Thymus (tissue), 11 donors: Measurements from ENCODE around the gene ZNF892. TPM values are rescaled to one million over a fixed set of nuclear protein-coding genes. Genes with fewer than 3 reads are reported as not detected.

Source experiments
- DNase-seq, 9 donors: peaks; one replicate each; pipeline ENCODE4 v3.0.0-alpha.2; 2013; ENCODE audit warnings: low spot score in 9 of 9, low read depth in 6 of 9, missing footprints in 1 of 9
- H3K27ac ChIP-seq, 2 donors: one replicate each; pipeline ENCODE4 v1.5.1; 2013; ENCODE audit warnings: control low read depth in 1 of 2, low read depth in 1 of 2, low read length in 1 of 2, mild to moderate bottlenecking in 1 of 2, moderate library complexity in 1 of 2
- H3K27me3 ChIP-seq, 2 donors: one replicate each; pipeline ENCODE4 v1.5.1; 2013; ENCODE audit warnings: low read length in 1 of 2; ENCODE audit not compliant: control insufficient read depth in 2 of 2, insufficient read depth in 1 of 2
- H3K36me3 ChIP-seq, 2 donors: one replicate each; pipeline ENCODE4 v1.5.1; 2013; ENCODE audit warnings: low read length in 1 of 2, mild to moderate bottlenecking in 1 of 2, moderate library complexity in 1 of 2; ENCODE audit not compliant: control insufficient read depth in 2 of 2, insufficient read depth in 2 of 2
- H3K4me1 ChIP-seq, 2 donors: one replicate each; pipeline ENCODE4 v1.5.1; 2013; ENCODE audit warnings: low read length in 2 of 2; ENCODE audit not compliant: control insufficient read depth in 2 of 2, insufficient read depth in 2 of 2
- H3K4me3 ChIP-seq, 2 donors: one replicate each; pipeline ENCODE4 v1.5.1; 2013; ENCODE audit warnings: low read length in 2 of 2, control low read depth in 1 of 2, mild to moderate bottlenecking in 1 of 2
- H3K9me3 ChIP-seq, 2 donors: one replicate each; pipeline ENCODE4 v1.5.1; 2013; ENCODE audit warnings: low read length in 1 of 2, mild to moderate bottlenecking in 1 of 2; ENCODE audit not compliant: control insufficient read depth in 2 of 2, insufficient read depth in 1 of 2
- WGBS: extraction: QIAGEN DNeasy Blood & Tissue Kit; methylation state at CpG from one replicate; pipeline ENCODE4 v1.1.7; 2013; 5-methylcytosine and 5-hydroxymethylcytosine counted together
- polyA plus RNA-seq: library from polyadenylated mRNA; stranded (reverse); fragments of 200-250 nt; gene quantifications from one replicate; pipeline ENCODE4 v1.2.3, GENCODE V29; 2013
- total RNA-seq: library from RNA; stranded (reverse); fragments of 120-200 nt; gene quantifications from one replicate; pipeline ENCODE4 v1.2.4, GENCODE V29; 2013
- donor health status: healthy.

The ZNF892 gene
- total and polyA plus RNA-seq, 2 donors: 0.39 to 5.3 TPM

DNA sequence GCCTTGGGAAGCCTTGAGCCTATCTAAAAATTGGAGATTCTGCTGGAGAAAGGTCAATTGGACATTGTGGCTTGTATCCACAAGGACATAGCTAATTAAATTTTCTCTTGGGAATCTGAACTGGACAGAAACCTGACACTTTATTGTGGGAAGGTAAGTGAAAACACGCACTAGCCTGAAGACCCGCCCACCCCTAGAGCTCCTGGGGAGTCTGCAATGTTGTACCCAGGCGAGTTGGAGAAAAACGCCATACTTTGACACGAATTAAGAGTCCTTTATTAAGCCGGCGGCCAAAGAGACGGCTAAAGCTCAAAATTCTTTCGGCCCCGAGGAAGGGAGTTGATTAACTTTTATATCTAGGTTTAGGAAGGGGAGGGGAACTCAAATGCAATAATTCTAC lies 1.2 kb upstream of the ZNF892 start:
- 64% methylated on average over 10 of the region's 10 CpGs for WGBS
- no peak for DNase-seq
- Histone ChIP-seq H3K27me3 (no peaks in the 10 kb centered on the region), H3K4me1 (peaks cover 3 to 5% of the 10 kb centered on the region in 2 donors), H3K9me3 (no peaks in the 10 kb centered on the region), H3K27ac (no peak overlapping the region), H3K36me3 (peaks cover 0 to 4% of the 10 kb centered on the region in 2 donors), H3K4me3 (no peak overlapping the region)

DNA sequence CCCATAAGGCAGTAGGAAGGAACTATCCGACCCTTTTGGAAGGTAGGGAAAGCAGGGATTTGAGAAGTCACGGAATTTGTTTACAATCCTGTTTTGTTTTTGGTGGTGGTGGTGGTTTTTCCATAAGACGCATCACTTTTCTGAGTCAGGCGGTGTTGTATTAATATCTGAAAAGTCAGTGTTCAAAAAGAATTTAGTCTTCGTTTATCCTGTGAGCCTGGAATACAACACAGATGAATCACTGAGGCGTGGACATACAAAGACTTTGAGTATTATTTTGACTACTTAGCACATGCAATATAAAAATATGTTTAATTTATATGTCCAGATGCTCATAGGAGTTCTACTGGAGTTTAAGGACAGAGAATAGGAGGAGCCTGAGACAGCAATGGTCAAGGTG lies 785 bp downstream of the ZNF892 start:
- DNase-seq: no peak
- peaks cover 3 to 5% of the 10 kb centered on the region in 2 donors for H3K4me1 ChIP-seq
- H3K27me3 ChIP-seq: no peaks in the 10 kb centered on the region
- H3K4me3 ChIP-seq: peak overlapping the region; percentile 88 to 97
- peaks cover 12 to 21% of the 10 kb centered on the region in 2 donors for H3K36me3 ChIP-seq
- H3K27ac ChIP-seq: no peak overlapping the region
- 91% methylated on average over 6 of the region's 6 CpGs for WGBS
- H3K9me3 ChIP-seq: peaks cover 0 to 5% of the 10 kb centered on the region in 2 donors

DNA sequence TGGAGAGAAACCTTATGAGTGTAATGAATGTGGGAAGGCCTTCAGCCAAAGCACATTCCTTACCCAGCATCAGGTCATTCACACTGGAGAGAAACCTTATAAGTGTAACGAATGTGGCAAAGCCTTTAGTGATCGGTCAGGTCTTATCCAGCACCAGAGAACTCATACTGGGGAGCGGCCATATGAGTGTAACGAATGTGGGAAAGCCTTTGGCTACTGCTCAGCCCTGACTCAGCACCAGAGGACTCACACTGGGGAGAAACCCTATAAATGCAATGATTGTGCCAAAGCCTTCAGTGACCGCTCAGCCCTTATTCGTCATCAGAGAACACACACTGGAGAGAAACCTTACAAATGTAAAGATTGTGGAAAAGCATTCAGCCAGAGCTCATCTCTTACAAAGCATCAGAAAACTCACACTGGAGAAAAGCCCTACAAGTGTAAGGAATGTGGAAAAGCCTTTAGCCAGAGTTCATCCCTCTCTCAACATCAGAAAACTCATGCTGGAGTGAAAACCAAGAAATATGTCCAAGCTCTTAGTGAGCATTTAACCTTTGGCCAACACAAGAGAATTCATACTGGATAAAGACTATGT lies 7.8 kb downstream of the ZNF892 start:
- Histone ChIP-seq H3K4me1 (no peaks in the 10 kb centered on the region), H3K36me3 (peaks cover 27 to 46% of the 10 kb centered on the region in 2 donors), H3K4me3 (no peak overlapping the region), H3K27me3 (no peaks in the 10 kb centered on the region), H3K9me3 (peaks cover 23 to 26% of the 10 kb centered on the region in 2 donors), H3K27ac (no peak overlapping the region)
- WGBS: 99% methylated on average over 6 of the region's 6 CpGs
- no peak for DNase-seq

DNA sequence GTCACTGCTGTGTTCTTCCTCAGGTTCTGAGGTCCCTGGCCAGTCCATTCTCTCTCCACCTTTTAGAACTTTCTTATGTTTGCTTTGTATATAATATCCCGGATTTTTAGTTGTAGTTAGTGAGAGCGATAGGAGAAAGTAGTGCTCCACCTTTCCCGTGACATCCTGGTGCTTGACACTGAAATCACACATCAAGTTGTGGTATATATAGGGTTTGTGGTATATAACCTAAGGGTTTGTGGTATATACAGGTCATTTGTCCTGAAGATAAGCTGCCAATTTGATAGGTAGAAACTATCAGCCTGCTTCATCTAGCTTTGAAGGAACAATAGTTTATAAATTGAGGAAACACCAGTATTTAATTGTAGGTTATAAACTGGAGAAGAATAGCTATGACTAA lies 13.1 kb downstream of the ZNF892 start:
- Histone ChIP-seq H3K27ac (no peak overlapping the region), H3K4me3 (no peak overlapping the region), H3K9me3 (peaks cover 4 to 22% of the 10 kb centered on the region in 2 donors), H3K36me3 (peaks cover 0 to 2% of the 10 kb centered on the region in 2 donors), H3K27me3 (no peaks in the 10 kb centered on the region), H3K4me1 (no peaks in the 10 kb centered on the region)
- WGBS: 99% methylated on average over 3 of the region's 3 CpGs
- no peak for DNase-seq

DNA sequence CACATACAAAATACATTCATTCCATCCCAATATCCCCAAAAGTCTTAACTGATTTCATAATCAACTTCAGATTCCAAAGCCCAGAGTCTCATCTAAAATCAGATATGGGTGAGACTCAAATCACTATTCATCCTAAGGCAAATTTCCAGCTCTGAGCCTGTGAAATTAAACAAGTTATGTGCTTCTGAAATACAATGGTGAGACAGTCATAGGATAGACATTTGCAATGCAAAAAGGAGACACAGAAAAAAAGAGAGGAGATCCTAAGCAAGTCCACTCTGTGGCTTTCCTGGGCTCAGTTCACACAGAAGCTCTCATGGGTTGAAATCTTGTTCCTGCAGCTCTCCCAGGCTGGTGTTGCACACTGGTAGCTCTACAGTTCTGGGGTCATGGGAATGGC lies 18.3 kb downstream of the ZNF892 start:
- Histone ChIP-seq H3K9me3 (no peaks in the 10 kb centered on the region), H3K4me3 (no peak overlapping the region), H3K27ac (no peak overlapping the region), H3K4me1 (no peaks in the 10 kb centered on the region), H3K27me3 (no peaks in the 10 kb centered on the region), H3K36me3 (no peaks in the 10 kb centered on the region)
- DNase-seq: no peak

DNA sequence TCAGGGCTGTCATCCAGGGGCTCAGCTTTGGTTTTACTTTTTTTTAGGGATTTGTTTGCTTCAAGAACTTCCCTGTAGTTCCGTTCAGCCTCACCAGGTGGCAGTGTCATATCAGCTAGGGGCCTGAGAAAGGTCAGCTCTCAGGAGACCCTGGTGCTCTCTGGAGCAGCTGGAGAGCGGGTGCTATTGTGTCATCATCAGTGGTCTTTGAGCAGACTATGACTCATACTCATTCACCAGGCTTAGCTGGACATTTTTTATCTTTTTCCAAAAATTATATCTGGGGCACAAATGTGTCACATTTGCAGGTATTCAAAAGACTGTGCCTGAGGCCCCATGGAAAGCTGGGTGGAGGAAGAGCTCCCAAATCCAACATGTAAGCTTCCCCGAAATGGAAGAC lies 24.4 kb downstream of the ZNF892 start:
- no peaks in the 10 kb centered on the region for H3K4me1 ChIP-seq
- WGBS: 70% methylated on average over 3 of the region's 3 CpGs
- H3K27ac ChIP-seq: no peak overlapping the region
- no peak overlapping the region for H3K4me3 ChIP-seq
- DNase-seq: peak in 7 of 9 donors; percentile 9 to 53 (median 23)
- H3K36me3 ChIP-seq: no peaks in the 10 kb centered on the region
- H3K9me3 ChIP-seq: no peaks in the 10 kb centered on the region
- no peaks in the 10 kb centered on the region for H3K27me3 ChIP-seq

DNA sequence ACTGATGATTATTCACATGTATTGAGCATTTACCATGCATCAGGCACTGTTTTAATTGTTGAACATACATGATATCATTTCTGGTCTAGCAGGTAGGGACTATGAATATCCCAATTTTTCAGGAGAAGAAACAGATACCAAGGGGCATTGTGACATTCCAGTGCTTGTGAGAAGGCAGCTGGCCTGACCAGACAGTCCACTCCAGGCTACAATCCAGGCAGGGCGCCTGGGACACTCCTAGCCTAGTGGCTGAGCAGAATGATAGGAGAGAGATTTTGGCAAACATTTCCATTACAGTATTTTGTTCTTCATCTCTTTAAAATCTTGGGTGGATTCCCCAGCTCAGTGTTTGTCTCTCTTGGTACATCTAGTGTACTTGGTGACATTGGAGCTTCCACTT lies 24.9 kb downstream of the ZNF892 start:
- no peak for DNase-seq
- Histone ChIP-seq H3K4me1 (no peaks in the 10 kb centered on the region), H3K4me3 (no peak overlapping the region), H3K9me3 (no peaks in the 10 kb centered on the region), H3K27me3 (no peaks in the 10 kb centered on the region), H3K36me3 (no peaks in the 10 kb centered on the region), H3K27ac (no peak overlapping the region)
- 98% methylated on average over 1 of the region's 1 CpG for WGBS

DNA sequence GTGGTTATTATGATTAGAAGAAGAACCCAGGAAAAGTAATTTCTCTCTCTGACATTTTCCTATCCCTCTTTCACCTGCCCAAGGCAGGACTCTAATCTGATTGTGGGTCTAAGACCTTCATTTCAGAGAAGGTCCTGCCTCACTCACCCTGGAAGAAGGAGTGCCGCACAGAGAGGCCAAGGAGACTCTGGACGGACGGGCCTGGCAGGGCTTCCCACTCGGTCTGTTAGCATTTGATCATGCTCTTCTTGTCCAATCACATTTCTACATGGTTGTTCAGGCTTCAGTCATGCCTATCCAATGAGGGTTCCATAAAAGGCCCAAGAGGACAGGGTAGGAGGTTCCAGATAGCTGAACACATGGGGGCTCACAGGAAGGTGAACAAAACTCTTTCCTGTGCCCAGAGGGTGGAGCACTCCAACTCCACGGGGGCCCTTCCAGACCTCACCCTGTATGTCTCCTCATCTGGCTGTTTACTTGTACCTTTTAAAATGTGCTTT lies 27.0 kb downstream of the ZNF892 start:
- WGBS: 97% methylated on average over 5 of the region's 5 CpGs
- no peak overlapping the region for H3K27ac ChIP-seq
- H3K4me3 ChIP-seq: no peak overlapping the region
- H3K27me3 ChIP-seq: no peaks in the 10 kb centered on the region
- no peak for DNase-seq
- no peaks in the 10 kb centered on the region for H3K4me1 ChIP-seq
- H3K9me3 ChIP-seq: no peaks in the 10 kb centered on the region
- no peaks in the 10 kb centered on the region for H3K36me3 ChIP-seq

DNA sequence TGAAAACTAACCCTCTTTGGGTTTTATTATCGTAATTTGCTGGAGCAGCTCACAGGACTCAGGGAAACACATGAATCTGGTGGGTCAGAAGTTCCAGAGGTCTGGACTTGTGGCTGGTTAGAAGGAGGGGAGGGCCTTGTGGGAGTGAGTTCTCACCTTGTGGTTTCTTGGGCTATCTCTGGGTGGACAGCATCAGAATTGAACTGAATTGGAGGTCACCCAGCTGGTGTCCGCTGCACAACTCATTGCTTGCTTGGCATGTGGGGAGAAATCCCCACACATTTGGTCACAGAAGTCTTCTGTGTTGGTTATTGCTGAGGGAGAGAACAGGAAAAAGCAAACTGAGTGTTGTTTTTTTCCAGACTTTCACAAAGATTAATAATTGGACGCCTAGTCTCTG lies 27.5 kb downstream of the ZNF892 start:
- Histone ChIP-seq H3K27ac (no peak overlapping the region), H3K36me3 (no peaks in the 10 kb centered on the region), H3K4me3 (no peak overlapping the region), H3K27me3 (no peaks in the 10 kb centered on the region), H3K4me1 (no peaks in the 10 kb centered on the region), H3K9me3 (no peaks in the 10 kb centered on the region)
- 95% methylated on average over 3 of the region's 3 CpGs for WGBS
- no peak for DNase-seq
